ENCODE data around the gene KAT2B.

GRCh38 chr3:20140881-20141280 lies 100.6 kb downstream of the KAT2B start:
- TF ChIP-seq CTCF (IDR thresholded peaks at IDR 0.05 in 2 of 3, conservative IDR thresholded peaks at IDR 0.05 in 1 of 3; ENCODE audit: borderline replicate concordance in 1 of 3, insufficient read depth in 1 of 3, low read depth in 2 of 3, low read length in 2 of 3) (no peak), POLR2A (IDR thresholded peaks at IDR 0.05; ENCODE audit: borderline replicate concordance, extremely low read depth, insufficient read depth, insufficient read length) (no peak), EZH2 (IDR thresholded peaks at IDR 0.05) (no peak), EZH2phosphoT487 (IDR thresholded peaks at IDR 0.05; ENCODE audit: borderline replicate concordance) (no peak), ZBTB33 (IDR thresholded peaks at IDR 0.05; ENCODE audit: extremely low read depth, insufficient replicate concordance, low read length) (no peak), POLR2AphosphoS5 (IDR thresholded peaks at IDR 0.05; ENCODE audit: low read depth, low read length) (no peak), JUND (IDR thresholded peaks at IDR 0.05) (no peak), EGR1 (IDR thresholded peaks at IDR 0.05; ENCODE audit: low read depth) (no peak), SIN3A (IDR thresholded peaks at IDR 0.05; ENCODE audit: low read depth) (no peak), ELF1 (IDR thresholded peaks at IDR 0.05; ENCODE audit: borderline replicate concordance, low read depth) (no peak), CBX3 (IDR thresholded peaks at IDR 0.05; ENCODE audit: low read depth) (no peak), REST (IDR thresholded peaks at IDR 0.05; ENCODE audit: low read depth) (no peak), CEBPB (IDR thresholded peaks at IDR 0.05; ENCODE audit: low read depth) (no peak)
